ENCODE results near the gene NKX2-2. TPM values are rescaled to one million over a fixed set of nuclear protein-coding genes. Genes with fewer than 3 reads are reported as not detected.

The NKX2-2 gene
- total and polyA plus RNA-seq, 2 of the 8 experiments (the other 6 are each of a cell fraction or from before 2014, with no cell fraction given): not detected

DNA sequence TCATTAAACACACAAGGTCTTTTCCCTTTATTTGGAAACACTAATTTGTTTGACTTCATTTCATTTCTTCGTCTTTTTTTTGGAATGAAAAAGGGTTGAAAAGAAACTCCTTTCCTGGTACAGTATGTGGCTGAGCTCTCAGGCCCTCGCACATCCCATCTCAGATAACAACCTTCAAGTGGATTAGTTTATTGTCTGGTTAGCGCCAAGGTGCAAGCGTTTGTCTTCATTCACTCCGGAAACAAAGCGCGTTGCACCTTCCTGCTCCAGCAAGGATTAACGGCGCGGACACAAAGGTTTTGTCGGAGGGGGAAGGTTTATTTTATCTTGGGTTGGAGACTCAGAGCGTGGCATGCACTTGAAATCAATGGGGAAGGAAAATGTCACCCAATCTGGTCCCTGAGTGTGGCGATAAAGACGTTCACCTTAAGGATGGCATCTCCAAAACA lies 5.3 kb upstream of the NKX2-2 start:
- Histone ChIP-seq H3K4ac (replicated peaks; ENCODE audit: insufficient read length, low read depth, low read length) (no peak overlapping the region), H2BK20ac (ENCODE audit: low read length) (no peak overlapping the region), H3K4me1 (replicated peaks in 1 of 4; ENCODE audit: control insufficient read depth in 3 of 4, insufficient read depth in 4 of 4, low read length in 3 of 4) (peaks cover 11 to 57% (median 32%) of the 10 kb centered on the region in 4 experiments), H4K20me1 (replicated peaks in 1 of 2; ENCODE audit: control insufficient read depth in 1 of 2, insufficient read depth in 2 of 2, low read length in 2 of 2) (peaks cover 15 to 19% of the 10 kb centered on the region in 2 experiments), H4K5ac (ENCODE audit: insufficient read length, low read depth, low read length) (no peak overlapping the region), H3K79me1 (ENCODE audit: low read depth, low read length) (no peaks in the 10 kb centered on the region), H3K23ac (ENCODE audit: insufficient read length) (no peak overlapping the region), H2AK5ac (ENCODE audit: low read depth, low read length) (no peak overlapping the region), H3K18ac (ENCODE audit: extremely low read depth, low read length) (no peak overlapping the region), H3K56ac (replicated peaks; ENCODE audit: insufficient read length, low read depth, low read length) (no peak overlapping the region), H3K27me3 (replicated peaks in 1 of 4; ENCODE audit: control insufficient read depth in 3 of 4, extremely low read depth in 1 of 4, insufficient read depth in 3 of 4, low read length in 3 of 4) (peaks cover 85 to 90% (median 90%) of the 10 kb centered on the region in 4 experiments), H3K9me3 (ENCODE audit: insufficient read depth in 2 of 2, low read depth in 1 of 2, low read length in 1 of 2) (no peaks in the 10 kb centered on the region), H4K91ac (replicated peaks; ENCODE audit: insufficient read length, low read length) (no peak overlapping the region), H3K79me2 (ENCODE audit: control insufficient read depth in 1 of 2, insufficient read depth in 2 of 2, low read length in 2 of 2) (no peaks in the 10 kb centered on the region), H3K9ac (replicated peaks in 1 of 4; ENCODE audit: extremely low read depth in 1 of 4, low read depth in 3 of 4, low read length in 3 of 4) (no peak overlapping the region), H2BK120ac (replicated peaks; ENCODE audit: low read depth, low read length) (no peak overlapping the region), H3K4me2 (ENCODE audit: insufficient read depth in 1 of 2, low read depth in 2 of 2, low read length in 2 of 2) (peak overlapping the region in 1 of 2 experiments; percentile 65; a peak in 1 of 4 replicates), H4K8ac (ENCODE audit: extremely low read depth, insufficient read depth, low read length) (no peak overlapping the region), H3K14ac (ENCODE audit: insufficient read length) (no peak overlapping the region), H2BK15ac (ENCODE audit: low read length) (no peak overlapping the region), H3K4me3 (ENCODE audit: extremely low read depth in 1 of 4, insufficient read depth in 2 of 4, low read depth in 3 of 4, low read length in 4 of 4) (no peak overlapping the region; a peak in 1 of 8 replicates), H2BK12ac (ENCODE audit: low read depth, low read length) (no peak overlapping the region), H2AFZ (ENCODE audit: low read length) (no peak overlapping the region), H3K36me3 (ENCODE audit: control insufficient read depth in 2 of 4, insufficient read depth in 4 of 4, low read length in 3 of 4) (peaks cover 0 to 6% (median 0%) of the 10 kb centered on the region in 4 experiments; a peak in 1 of 8 replicates), H3K23me2 (ENCODE audit: low read depth, low read length) (peaks cover 19% of the 10 kb centered on the region; the same call in 1 of the 2 replicates), H3K27ac (ENCODE audit: low read depth, low read length) (no peak overlapping the region), H2BK5ac (ENCODE audit: low read depth, low read length) (no peak overlapping the region)
- TF ChIP-seq ATF2 (IDR thresholded peaks at IDR 0.05; ENCODE audit: low read length): no peak
- TF ChIP-seq SUZ12 (IDR thresholded peaks at IDR 0.05; ENCODE audit: low read length): 0 out of 2 replicates have a peak, but pooled peaks have one; percentile 55
- TF ChIP-seq POLR2AphosphoS5 (IDR thresholded peaks at IDR 0.05; ENCODE audit: low read depth, low read length): no peak
- ChIA-PET CTCF (ENCODE audit: partially characterized antibody) (interaction anchor here (0.6 to 12.5 kb wide), 12 partner anchors 10 to 682 kb away, joined by 3 to 79 read pairs (median 6); no protein-coding TSS in a partner anchor), POLR2A (ENCODE audit: partially characterized antibody) (interaction anchor here (3.1 kb wide), 1 partner anchor 11 kb away, joined by 12 read pairs; no protein-coding TSS in a partner anchor)
- 3% methylated on average over 14 of the region's 14 CpGs; no CpG with 5 or more reads in 1 of the 2 experiments for WGBS, 2 experiments (ENCODE audit: extremely low coverage in 1 of 2, insufficient coverage in 1 of 2, insufficient read length in 1 of 2, insufficient replicate concordance in 2 of 2, low coverage in 1 of 2, low lambda C conversion rate in 2 of 2, missing lambda C conversion rate in 1 of 2)
- FAIRE-seq (no peak), DNase-seq (ENCODE audit: low read depth in 1 of 2, low spot score in 2 of 2) (no peak)
